Tibial nerve (tissue), 3 donors: ENCODE results near the gene HS2ST1.

Experiments used
- POLR2A ChIP-seq, 2 donors: fragments of 450-650 bp; IDR thresholded peaks; one replicate each; pipeline ENCODE4 v1.6.1; 2017; ENCODE audit warnings: antibody characterized with exemption in 2 of 2, mild to moderate bottlenecking in 2 of 2, moderate library complexity in 2 of 2
- TF ChIP-seq, protein P1 (sequence below), 5 experiments: fragments of 200-600 bp in 3 of 5; fragments of 450-650 bp in 2 of 5; sonication (generic) in 3 of 5; IDR thresholded peaks; one replicate each; pipeline ENCODE4 v1.5.1; 2016 to 2019; ENCODE audit warnings: antibody characterized with exemption in 5 of 5, mild to moderate bottlenecking in 3 of 5, moderate library complexity in 2 of 5

DNA sequence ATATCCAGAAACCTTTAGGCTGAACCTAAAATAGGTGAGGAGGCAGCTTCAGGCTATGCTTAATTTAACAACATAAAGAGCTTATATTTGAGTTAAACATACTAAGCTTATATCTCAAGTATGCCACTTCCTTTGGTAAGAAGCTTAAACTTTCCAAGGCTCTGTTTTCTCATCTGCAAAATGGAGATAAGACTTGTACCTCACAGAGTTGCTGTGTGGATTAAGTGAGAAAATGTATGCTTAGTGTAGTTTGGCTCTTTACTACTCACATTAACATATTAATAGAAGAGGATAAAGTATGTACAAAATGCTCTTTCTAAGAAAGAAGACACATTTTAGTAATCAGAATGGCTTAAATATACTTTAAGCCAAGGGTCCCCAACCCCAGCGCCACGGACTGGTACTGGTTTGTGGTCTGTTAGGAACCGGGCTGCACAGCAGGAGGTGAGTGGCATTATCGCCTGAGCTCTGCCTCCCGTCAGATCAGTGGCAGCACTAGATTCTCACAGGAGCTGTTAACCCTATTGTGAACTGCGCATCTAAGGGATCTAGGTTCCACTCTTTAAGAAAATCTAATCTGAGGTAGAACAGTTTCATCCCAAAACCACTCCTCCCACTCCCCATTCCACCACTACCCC lies 77.2 kb downstream of the HS2ST1 start:
- TF ChIP-seq, protein P1, sequence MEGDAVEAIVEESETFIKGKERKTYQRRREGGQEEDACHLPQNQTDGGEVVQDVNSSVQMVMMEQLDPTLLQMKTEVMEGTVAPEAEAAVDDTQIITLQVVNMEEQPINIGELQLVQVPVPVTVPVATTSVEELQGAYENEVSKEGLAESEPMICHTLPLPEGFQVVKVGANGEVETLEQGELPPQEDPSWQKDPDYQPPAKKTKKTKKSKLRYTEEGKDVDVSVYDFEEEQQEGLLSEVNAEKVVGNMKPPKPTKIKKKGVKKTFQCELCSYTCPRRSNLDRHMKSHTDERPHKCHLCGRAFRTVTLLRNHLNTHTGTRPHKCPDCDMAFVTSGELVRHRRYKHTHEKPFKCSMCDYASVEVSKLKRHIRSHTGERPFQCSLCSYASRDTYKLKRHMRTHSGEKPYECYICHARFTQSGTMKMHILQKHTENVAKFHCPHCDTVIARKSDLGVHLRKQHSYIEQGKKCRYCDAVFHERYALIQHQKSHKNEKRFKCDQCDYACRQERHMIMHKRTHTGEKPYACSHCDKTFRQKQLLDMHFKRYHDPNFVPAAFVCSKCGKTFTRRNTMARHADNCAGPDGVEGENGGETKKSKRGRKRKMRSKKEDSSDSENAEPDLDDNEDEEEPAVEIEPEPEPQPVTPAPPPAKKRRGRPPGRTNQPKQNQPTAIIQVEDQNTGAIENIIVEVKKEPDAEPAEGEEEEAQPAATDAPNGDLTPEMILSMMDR (IDR thresholded peaks at IDR 0.05) = no peak
- no peak for TF ChIP-seq POLR2A (IDR thresholded peaks at IDR 0.05)
